Suprapubic skin (tissue), 4 donors: Measurements from ENCODE around the gene AAR2. TPM values are rescaled to one million over a fixed set of nuclear protein-coding genes. Genes with fewer than 3 reads are reported as not detected.

Experiments
- DNase-seq, 2 donors: peaks; one replicate each; pipeline ENCODE4 v3.0.0-alpha.2; 2019; ENCODE audit warnings: low spot score in 2 of 2
- H3K27ac ChIP-seq: fragments of 200-600 bp; sonication (generic); one replicate; pipeline ENCODE4 v1.5.1; 2019
- H3K27me3 ChIP-seq: fragments of 200-600 bp; sonication (generic); one replicate; pipeline ENCODE4 v1.5.1; 2019
- H3K36me3 ChIP-seq: fragments of 200-600 bp; sonication (generic); one replicate; pipeline ENCODE4 v1.5.1; 2019
- H3K4me1 ChIP-seq: fragments of 200-600 bp; sonication (generic); one replicate; pipeline ENCODE4 v1.5.1; 2019
- H3K4me3 ChIP-seq: fragments of 200-600 bp; sonication (generic); one replicate; pipeline ENCODE4 v1.5.1; 2019; ENCODE audit warnings: mild to moderate bottlenecking
- H3K9me3 ChIP-seq: fragments of 200-600 bp; sonication (generic); one replicate; pipeline ENCODE4 v1.5.1; 2019
- CTCF ChIP-seq, 2 donors: fragments of 200-600 bp in 1 of 2; fragments of 450-650 bp in 1 of 2; sonication (generic) in 1 of 2; IDR thresholded peaks; one replicate each; pipeline ENCODE4 v1.5.1; 2016 to 2019; ENCODE audit warnings: antibody characterized with exemption in 2 of 2, mild to moderate bottlenecking in 1 of 2, moderate library complexity in 1 of 2
- EP300 ChIP-seq: sonication (generic); formaldehyde crosslinking; IDR thresholded peaks from one replicate; pipeline ENCODE4 v1.6.1; 2017; ENCODE audit warnings: antibody characterized with exemption
- POLR2A ChIP-seq, 2 donors: fragments of 450-650 bp; IDR thresholded peaks; one replicate each; pipeline ENCODE4 v1.6.1; 2017; ENCODE audit warnings: antibody characterized with exemption in 2 of 2, mild to moderate bottlenecking in 2 of 2, moderate library complexity in 2 of 2
- POLR2AphosphoS5 ChIP-seq, 3 donors: sonication (generic); formaldehyde crosslinking; IDR thresholded peaks; one replicate each; pipeline ENCODE4 v1.6.1; 2017; ENCODE audit warnings: antibody characterized with exemption in 3 of 3
- WGBS: methylation state at CpG from one replicate; pipeline ENCODE4 v1.1.5; 2018; 5-methylcytosine and 5-hydroxymethylcytosine counted together
- total RNA-seq, 4 donors: library from RNA; depleted of rRNA; stranded (reverse); fragments of >200 nt; gene quantifications; one replicate each; pipeline ENCODE4 v1.1.0, GENCODE V29; 2016

Gene AAR2
- total RNA-seq, 4 donors from 2014 or later, result 34.4 to 54.6 (median 43.8) TPM

- Histone ChIP-seq H3K27me3 (no peaks in the 10 kb centered on the region), H3K4me1 (peaks cover 3% of the 10 kb centered on the region), H3K36me3 (peaks cover 44% of the 10 kb centered on the region), H3K9me3 (no peaks in the 10 kb centered on the region), H3K4me3 (no peak overlapping the region), H3K27ac (no peak overlapping the region)
- 81% methylated on average over 3 of the region's 3 CpGs for WGBS
- TF ChIP-seq POLR2AphosphoS5 (IDR thresholded peaks at IDR 0.05), result no peak
- DNase-seq, result no peak
Measured at GRCh38 chr20:36205026-36205425, 31.3 kb upstream of the AAR2 start.

- H3K36me3 ChIP-seq, result peaks cover 49% of the 10 kb centered on the region
- H3K9me3 ChIP-seq, result no peaks in the 10 kb centered on the region
- H3K27me3 ChIP-seq, result no peaks in the 10 kb centered on the region
- DNase-seq, result no peak
- H3K4me1 ChIP-seq, result peaks cover 3% of the 10 kb centered on the region
- H3K27ac ChIP-seq, result no peak overlapping the region
- TF ChIP-seq EP300 (no peak), POLR2A (IDR thresholded peaks at IDR 0.05) (no peak), POLR2AphosphoS5 (IDR thresholded peaks at IDR 0.05) (no peak), CTCF (IDR thresholded peaks at IDR 0.05) (no peak)
- no peak overlapping the region for H3K4me3 ChIP-seq
- WGBS, result 87% methylated on average over 9 of the region's 9 CpGs
Measured at GRCh38 chr20:36206068-36206467, 30.2 kb upstream of the AAR2 start.

GRCh38 chr20:36206641-36207040, 29.6 kb upstream of the AAR2 start:
- no peak for DNase-seq
- Histone ChIP-seq H3K4me3 (no peak overlapping the region), H3K27me3 (no peaks in the 10 kb centered on the region), H3K9me3 (no peaks in the 10 kb centered on the region), H3K4me1 (peaks cover 3% of the 10 kb centered on the region), H3K36me3 (peaks cover 45% of the 10 kb centered on the region), H3K27ac (no peak overlapping the region)
- TF ChIP-seq POLR2AphosphoS5 (IDR thresholded peaks at IDR 0.05) (no peak), EP300 (no peak), CTCF (IDR thresholded peaks at IDR 0.05) (no peak), POLR2A (IDR thresholded peaks at IDR 0.05) (no peak)
- 94% methylated on average over 9 of the region's 9 CpGs for WGBS

- Histone ChIP-seq H3K4me1 (peaks cover 3% of the 10 kb centered on the region), H3K27me3 (no peaks in the 10 kb centered on the region), H3K9me3 (no peaks in the 10 kb centered on the region), H3K27ac (no peak overlapping the region), H3K4me3 (no peak overlapping the region), H3K36me3 (peaks cover 44% of the 10 kb centered on the region)
- DNase-seq, result no peak
- TF ChIP-seq POLR2AphosphoS5 (IDR thresholded peaks at IDR 0.05) (no peak), EP300 (no peak), CTCF (IDR thresholded peaks at IDR 0.05) (no peak), POLR2A (IDR thresholded peaks at IDR 0.05) (no peak)
- WGBS, result 91% methylated on average over 6 of the region's 11 CpGs
Measured at GRCh38 chr20:36207602-36208001, 28.7 kb upstream of the AAR2 start.

- H3K9me3 ChIP-seq, result no peaks in the 10 kb centered on the region
- no peak overlapping the region for H3K27ac ChIP-seq
- 90% methylated on average over 9 of the region's 10 CpGs for WGBS
- H3K36me3 ChIP-seq, result peaks cover 51% of the 10 kb centered on the region
- no peak for TF ChIP-seq POLR2AphosphoS5 (IDR thresholded peaks at IDR 0.05)
- TF ChIP-seq EP300, result no peak
- TF ChIP-seq CTCF (IDR thresholded peaks at IDR 0.05), result no peak
- no peak for TF ChIP-seq POLR2A (IDR thresholded peaks at IDR 0.05)
- H3K4me1 ChIP-seq, result no peaks in the 10 kb centered on the region
- no peak overlapping the region for H3K4me3 ChIP-seq
- H3K27me3 ChIP-seq, result no peaks in the 10 kb centered on the region
- DNase-seq, result no peak
Measured at GRCh38 chr20:36208257-36208656, 28.0 kb upstream of the AAR2 start.

- Histone ChIP-seq H3K4me3 (no peak overlapping the region), H3K36me3 (peaks cover 62% of the 10 kb centered on the region), H3K4me1 (no peaks in the 10 kb centered on the region), H3K27me3 (no peaks in the 10 kb centered on the region), H3K9me3 (no peaks in the 10 kb centered on the region), H3K27ac (no peak overlapping the region)
- 94% methylated on average over 5 of the region's 5 CpGs for WGBS
- TF ChIP-seq POLR2AphosphoS5 (IDR thresholded peaks at IDR 0.05), result no peak
- DNase-seq, result no peak
Measured at GRCh38 chr20:36210436-36211021, 25.7 kb upstream of the AAR2 start.
